ENCODE data around the gene SPC25. TPM values are rescaled to one million over a fixed set of nuclear protein-coding genes. Genes with fewer than 3 reads are reported as not detected.
A peak's percentile ranks its signal among the peaks of the same experiment; 100 is the strongest.

SPC25 gene
- total and polyA plus RNA-seq, 10 of the 15 experiments (the other 5 are each of a cell fraction or from before 2014, with no cell fraction given): 18.7 to 61.5 (median 32.0) TPM

- no peak overlapping the region for H3K27ac ChIP-seq (ENCODE audit: control insufficient read depth, insufficient read depth)
- H3K4me3 ChIP-seq: no peak overlapping the region
- ChIA-PET POLR2A (no interaction called here), SMC1A (ENCODE audit: uncharacterized antibody, unreplicated experiment) (interaction anchor here (0.7 kb wide), 1 partner anchor 215 kb away, joined by 3 read pairs; no protein-coding TSS in a partner anchor), CTCF (interaction anchor here (2.0 kb wide), 1 partner anchor 142 kb away, joined by 7 read pairs; no protein-coding TSS in a partner anchor), RAD21 (ENCODE audit: unreplicated experiment) (no interaction called here)
- DNase-seq (ENCODE audit: low read depth, low spot score): no peak
- H3K4me2 ChIP-seq (ENCODE audit: control insufficient read depth, insufficient read depth): no peak overlapping the region
- ATAC-seq: peak; percentile 22; the same call in 1 of the 3 replicates
- FAIRE-seq: no peak
- H3K9me3 ChIP-seq (replicated peaks; ENCODE audit: control insufficient read depth, insufficient read depth, low read length): no peaks in the 10 kb centered on the region
- no peak overlapping the region for H3K9ac ChIP-seq (ENCODE audit: control insufficient read depth, insufficient read depth, low read length)
- intact Hi-C loops (cut with micrococcal nuclease; ENCODE audit: unreplicated experiment) (no loop called here), in situ Hi-C loops (cut with MboI) (loop anchor here (5.0 kb wide), 1 partner anchor 138 kb away; no protein-coding TSS in a partner anchor)
- no peak overlapping the region for H2AFZ ChIP-seq (ENCODE audit: control insufficient read depth, low read depth, low read length)
- H3K27me3 ChIP-seq (replicated peaks in 1 of 2; ENCODE audit: control insufficient read depth in 2 of 2, insufficient read depth in 2 of 2, low read length in 1 of 2): peaks cover 5 to 11% of the 10 kb centered on the region in 2 experiments; a peak in 3 of 4 replicates
- 89% methylated on average over 3 of the region's 3 CpGs for WGBS (ENCODE audit: insufficient coverage, insufficient replicate concordance, low lambda C conversion rate, missing lambda C conversion rate)
- H3K4me1 ChIP-seq (ENCODE audit: control insufficient read depth, insufficient read depth, low read length): no peaks in the 10 kb centered on the region
- no peaks in the 10 kb centered on the region for H3K36me3 ChIP-seq (ENCODE audit: control insufficient read depth in 2 of 2, insufficient read depth in 2 of 2, low read length in 1 of 2)
- no peaks in the 10 kb centered on the region for H3K79me2 ChIP-seq (ENCODE audit: control insufficient read depth, insufficient read depth, low read length)
- BruUV-seq (replicated peaks): no TSS peak
- no peaks in the 10 kb centered on the region for H4K20me1 ChIP-seq (ENCODE audit: control insufficient read depth, insufficient read depth)
- TF ChIP-seq TAF1 (IDR thresholded peaks at IDR 0.05; ENCODE audit: borderline replicate concordance, low read depth, low read length) (no peak), SMARCA5 (IDR thresholded peaks at IDR 0.05) (no peak), TARDBP (IDR thresholded peaks at IDR 0.05; ENCODE audit: borderline replicate concordance) (no peak), NR2F1 (conservative IDR thresholded peaks at IDR 0.05) (no peak), BCL3 (IDR thresholded peaks at IDR 0.05; ENCODE audit: borderline replicate concordance, insufficient read depth, low read depth, low read length, poor library complexity, severe bottlenecking) (no peak), NFXL1 (IDR thresholded peaks at IDR 0.05; ENCODE audit: borderline replicate concordance) (no peak), MEF2B (IDR thresholded peaks at IDR 0.05; ENCODE audit: partially characterized antibody, poor library complexity, severe bottlenecking) (no peak), HDGF (IDR thresholded peaks at IDR 0.05) (no peak), PKNOX1 (IDR thresholded peaks at IDR 0.05) (no peak), EZH2 (IDR thresholded peaks at IDR 0.05; ENCODE audit: borderline replicate concordance, control insufficient read depth, low read depth, low read length) (no peak), ZZZ3 (IDR thresholded peaks at IDR 0.05; ENCODE audit: control insufficient read depth, insufficient read length, low read depth) (no peak), KDM1A (IDR thresholded peaks at IDR 0.05; ENCODE audit: borderline replicate concordance) (no peak), WRNIP1 (IDR thresholded peaks at IDR 0.05; ENCODE audit: borderline replicate concordance, low read depth, low read length) (no peak), CHD1 (IDR thresholded peaks at IDR 0.05; ENCODE audit: low read depth, low read length) (no peak), NKRF (conservative IDR thresholded peaks at IDR 0.05) (no peak), RELB (IDR thresholded peaks at IDR 0.05; ENCODE audit: low read depth) (no peak)
These were observed 25.5 kb upstream of the SPC25 start for GRCh38 chr2:168915441-168916330.
